Central memory CD4-positive, alpha-beta T cell (primary cell): ENCODE results near the gene PPP1R16B.

Experiments used
- DNase-seq: peaks from one replicate; pipeline ENCODE4 v3.0.0; 2022

PPP1R16B gene

DNA sequence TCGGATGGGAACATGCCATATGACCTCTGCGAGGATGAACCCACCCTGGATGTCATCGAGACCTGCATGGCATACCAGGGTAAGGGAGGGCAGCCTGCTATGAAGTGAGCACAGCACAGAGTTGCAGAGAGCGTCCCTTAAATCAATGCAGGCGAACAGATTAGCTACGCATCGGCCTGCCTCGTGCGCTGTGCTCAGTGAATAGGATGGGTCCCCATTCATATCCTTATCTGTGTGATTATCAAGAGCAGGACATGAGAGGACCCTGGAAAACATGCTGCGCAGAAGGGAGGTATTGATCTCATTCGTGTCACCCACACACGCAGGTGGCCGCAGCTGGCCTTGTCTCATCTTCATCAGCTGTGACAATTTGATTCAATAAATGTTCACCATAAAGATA lies 95.1 kb downstream of the PPP1R16B start:
- no peak for DNase-seq

DNA sequence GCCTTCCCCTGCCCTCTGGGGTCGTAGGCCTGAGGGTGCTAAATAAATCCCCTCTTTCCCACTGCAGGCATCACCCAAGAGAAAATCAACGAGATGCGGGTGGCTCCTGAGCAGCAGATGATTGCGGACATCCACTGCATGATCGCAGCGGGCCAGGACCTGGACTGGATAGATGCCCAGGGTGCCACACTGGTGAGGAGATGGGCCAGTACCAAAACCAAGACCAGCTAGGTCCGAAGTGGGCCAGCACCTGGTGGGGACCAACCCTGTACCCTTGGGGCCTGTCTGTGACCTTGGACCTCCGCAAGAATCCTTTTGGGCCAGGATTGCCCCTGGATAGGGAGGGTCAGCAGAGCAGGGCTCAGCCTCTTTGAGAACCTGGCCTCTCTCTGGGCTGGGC lies 97.1 kb downstream of the PPP1R16B start:
- DNase-seq: no peak

DNA sequence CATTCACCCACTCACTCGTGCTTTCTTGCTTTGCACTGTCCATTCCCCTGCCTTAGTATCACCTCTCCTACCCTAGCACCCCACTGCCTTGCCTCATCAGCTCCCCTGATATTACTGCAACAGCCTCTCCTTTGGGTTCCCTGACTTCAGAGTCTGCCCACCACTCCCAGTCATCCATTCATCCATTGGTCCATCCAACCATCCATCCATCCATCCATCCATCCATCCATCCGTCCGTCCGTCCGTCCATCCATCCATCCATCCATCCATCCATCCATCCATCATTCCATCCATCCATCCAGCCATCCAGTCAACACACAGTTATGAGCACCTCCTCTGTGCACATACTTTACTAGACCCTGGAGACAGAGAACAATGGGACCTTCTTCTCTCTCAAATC lies 97.8 kb downstream of the PPP1R16B start:
- DNase-seq: no peak

DNA sequence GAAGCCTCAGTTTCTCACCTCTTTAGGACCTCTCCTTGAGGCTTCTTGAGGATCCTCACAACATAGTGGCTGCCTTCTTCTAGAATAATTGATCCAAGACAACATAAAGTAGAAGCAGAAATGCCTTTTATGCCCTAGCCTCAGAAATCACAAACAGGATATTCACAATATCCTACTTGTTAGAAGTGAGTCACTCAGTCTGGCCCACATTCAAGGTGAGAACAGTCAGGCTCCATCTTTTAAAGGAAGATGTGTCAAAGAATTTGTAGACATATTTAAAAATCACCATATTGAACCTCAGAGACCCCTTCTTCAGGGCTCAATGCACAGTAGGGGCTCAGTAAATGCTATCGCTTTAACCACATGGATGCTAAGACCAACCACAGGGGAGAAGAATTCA lies 99.9 kb downstream of the PPP1R16B start:
- no peak for DNase-seq

DNA sequence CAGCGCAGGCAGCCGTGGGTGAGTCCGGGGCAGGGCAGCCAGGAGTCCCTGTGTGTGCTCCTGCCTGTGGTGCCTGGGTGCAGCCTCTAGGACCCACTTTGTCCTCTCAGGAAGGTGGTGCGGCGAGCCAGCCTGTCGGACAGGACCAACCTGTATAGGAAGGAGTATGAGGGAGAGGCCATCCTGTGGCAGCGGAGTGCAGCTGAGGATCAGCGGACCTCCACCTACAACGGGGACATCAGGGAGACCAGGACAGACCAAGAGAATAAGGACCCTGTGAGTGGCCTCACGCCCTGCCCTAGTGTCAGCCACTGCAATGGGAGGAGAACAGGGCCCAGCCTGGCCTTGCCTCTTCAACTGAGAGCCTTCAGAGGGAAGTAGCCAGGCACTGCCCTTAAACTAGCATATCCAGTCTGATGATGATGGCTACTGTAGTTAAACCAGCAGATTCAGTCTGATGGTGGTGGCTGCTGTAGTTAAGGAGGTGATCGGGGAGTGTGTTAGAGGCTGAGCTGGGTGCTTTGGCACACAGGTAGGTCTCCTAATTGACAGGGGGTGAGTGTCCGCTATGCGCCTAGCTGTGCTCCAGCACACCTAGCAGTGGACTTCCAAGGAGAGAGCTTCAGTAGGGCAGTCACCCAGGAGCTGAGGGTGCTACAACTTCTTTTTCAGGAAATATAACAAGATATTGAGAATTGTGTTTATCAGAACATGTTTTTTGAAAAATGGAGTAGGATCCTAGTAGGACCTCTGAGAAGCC lies 102.6 kb downstream of the PPP1R16B start:
- no peak for DNase-seq

DNA sequence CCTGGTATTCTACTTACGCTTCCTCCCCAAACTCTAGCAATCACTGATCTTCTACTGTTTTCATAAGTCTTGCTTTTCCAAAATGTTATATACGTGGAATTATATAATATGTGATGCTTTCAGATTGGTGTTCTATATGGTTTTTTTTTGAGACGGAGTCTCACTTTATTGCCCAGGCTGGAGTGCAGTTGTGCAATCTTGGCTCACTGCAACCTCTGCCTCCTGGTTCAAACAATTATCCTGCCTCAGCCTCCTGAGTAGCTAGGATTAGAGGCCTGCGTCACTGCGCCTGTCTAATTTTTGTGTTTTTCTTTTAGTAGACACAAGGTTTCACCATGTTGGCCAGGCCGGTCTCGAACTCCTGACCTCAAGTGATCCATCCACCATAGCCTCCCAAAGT lies 109.9 kb downstream of the PPP1R16B start:
- DNase-seq: no peak

DNA sequence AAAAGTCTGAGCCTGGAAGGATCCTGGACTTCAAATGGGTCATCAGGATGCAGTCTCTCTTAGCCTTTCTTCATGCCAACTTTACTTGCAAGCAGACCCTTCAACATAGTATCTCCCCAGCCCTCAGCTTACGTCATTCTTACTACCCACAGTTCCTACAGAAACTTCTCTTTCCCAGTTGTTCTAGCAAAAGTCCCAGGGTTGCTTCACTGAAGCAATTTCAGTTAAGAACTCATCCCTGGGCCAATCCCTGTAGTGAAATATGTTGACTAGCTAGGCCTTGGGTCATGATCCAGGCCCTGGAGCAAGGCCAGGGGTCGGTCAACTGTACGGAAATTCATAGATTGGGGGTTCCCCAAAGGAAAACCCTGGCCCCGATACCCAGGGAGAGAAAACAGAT lies 112.2 kb downstream of the PPP1R16B start:
- no peak for DNase-seq

DNA sequence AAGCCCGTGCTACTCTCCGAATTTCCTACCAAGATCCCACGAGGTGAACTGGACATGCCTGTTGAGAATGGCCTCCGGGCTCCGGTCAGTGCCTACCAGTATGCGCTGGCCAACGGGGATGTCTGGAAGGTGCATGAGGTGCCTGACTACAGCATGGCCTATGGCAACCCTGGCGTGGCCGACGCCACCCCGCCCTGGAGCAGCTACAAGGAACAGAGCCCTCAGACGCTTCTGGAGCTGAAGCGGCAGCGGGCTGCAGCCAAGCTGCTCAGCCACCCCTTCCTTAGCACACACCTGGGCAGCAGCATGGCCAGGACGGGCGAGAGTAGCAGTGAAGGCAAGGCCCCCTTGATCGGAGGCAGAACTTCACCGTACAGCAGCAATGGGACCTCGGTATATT lies 112.7 kb downstream of the PPP1R16B start:
- no peak for DNase-seq

DNA sequence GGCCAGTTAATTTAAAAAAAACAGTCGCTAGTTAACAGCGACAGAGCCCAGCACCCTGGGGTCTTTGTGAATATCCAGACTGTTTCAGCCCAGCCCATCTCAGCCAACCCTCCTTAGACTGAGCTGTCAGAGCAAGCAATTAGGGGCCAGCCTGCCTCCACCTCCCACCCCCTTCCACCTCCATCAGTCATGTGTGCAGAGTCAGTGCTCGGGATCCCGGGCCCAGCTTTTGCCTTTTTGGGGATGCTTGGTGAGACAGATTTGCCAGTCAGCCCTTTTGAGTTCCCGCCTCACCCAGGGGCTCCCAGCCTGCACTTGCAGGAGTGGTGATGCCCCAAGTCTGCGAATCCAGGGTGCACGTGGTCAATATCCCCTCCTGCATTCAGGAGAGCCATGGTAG lies 114.2 kb downstream of the PPP1R16B start:
- no peak for DNase-seq

DNA sequence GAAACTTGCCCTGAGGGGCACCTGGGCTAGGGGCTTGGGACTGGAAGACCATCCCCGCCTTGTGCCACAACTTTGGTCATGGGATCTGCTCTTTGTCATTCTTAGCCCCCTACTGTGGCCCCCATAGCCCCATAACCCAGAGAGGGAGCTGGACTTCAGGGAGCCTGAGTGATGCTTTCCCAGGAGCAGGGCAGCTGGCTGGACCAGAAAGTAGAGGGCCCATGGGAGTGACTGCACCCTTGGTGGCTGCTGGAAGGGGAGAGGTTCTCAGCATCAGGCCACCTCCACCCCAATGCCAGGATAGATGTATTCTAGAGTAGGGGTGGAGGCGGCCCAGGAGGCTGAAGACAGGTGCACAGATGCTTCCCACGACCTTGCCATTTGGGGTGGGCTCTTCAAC lies 114.9 kb downstream of the PPP1R16B start:
- DNase-seq: no peak

DNA sequence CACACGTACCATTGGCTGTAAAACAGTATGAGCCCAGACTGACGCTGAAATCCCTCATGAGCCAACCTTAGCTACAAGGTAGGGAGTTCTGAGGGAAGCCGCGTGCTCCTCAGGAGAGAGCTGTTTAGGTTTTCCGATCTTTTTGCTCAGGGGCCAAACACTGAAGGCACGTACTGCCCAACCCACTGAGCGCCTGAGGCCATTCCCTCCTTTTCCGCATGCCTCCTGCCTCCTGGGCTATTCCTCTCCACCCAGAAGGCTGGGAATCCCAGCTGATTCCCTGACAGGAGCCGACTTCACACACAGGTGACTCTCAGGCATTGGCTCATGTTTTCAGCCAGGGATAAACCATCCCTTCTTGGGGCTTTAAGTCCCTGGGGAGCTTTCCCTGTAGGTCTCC lies 115.4 kb downstream of the PPP1R16B start:
- DNase-seq: no peak

DNA sequence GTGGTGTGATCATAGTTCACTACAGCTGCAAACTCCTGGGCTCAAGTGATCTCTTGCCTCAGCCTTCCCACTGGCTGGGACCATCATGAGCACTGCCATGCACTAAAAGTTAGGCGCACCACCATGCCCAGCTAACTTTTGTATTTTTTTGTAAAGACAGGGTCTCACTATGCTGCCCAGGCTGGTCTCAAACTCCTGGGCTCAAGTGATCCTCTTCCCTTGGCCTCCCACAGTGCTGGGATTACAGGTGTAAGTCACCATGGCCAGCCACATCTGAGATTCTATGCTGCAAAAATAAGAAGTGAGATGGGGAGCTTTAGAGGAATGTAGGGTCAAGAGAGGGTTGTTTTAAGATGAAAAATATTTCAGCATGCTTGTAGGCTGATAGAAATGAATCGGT lies 119.2 kb downstream of the PPP1R16B start:
- DNase-seq: no peak

DNA sequence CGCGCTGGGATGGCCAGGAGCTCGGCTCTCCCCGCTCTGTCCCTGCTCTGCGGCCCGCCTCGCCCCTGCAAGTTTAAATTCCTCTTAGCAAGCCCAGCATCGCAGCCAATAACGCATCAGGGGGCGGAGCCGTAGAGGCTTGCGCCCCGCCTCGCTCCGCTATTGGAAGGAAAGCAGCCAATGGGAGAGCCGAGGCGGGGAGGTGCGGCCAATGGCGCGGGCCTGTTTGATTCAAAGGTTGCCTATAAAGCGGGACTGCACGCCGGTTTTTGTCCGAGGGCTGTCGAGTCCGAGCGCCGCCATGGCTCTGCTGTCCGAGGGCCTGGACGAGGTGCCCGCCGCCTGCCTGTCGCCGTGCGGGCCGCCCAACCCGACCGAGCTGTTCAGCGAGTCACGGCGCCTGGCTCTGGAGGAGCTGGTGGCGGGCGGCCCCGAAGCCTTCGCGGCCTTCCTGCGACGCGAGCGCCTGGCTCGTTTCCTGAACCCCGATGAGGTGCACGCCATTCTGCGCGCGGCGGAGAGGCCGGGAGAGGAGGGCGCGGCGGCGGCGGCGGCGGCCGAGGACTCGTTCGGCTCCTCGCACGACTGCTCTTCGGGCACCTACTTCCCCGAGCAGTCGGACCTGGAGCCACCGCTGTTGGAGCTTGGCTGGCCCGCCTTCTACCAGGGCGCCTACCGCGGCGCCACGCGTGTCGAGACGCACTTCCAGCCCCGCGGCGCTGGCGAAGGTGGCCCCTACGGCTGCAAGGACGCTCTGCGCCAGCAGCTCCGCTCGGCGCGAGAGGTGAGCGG lies 120.8 kb downstream of the PPP1R16B start, which contains the start of gene FAM83D:
FAM83D (plus strand) TSS at position 276 of the 792 bp plus-strand sequence; CDS start at position 302, 26 bp downstream.
- peak; percentile 91 for DNase-seq

DNA sequence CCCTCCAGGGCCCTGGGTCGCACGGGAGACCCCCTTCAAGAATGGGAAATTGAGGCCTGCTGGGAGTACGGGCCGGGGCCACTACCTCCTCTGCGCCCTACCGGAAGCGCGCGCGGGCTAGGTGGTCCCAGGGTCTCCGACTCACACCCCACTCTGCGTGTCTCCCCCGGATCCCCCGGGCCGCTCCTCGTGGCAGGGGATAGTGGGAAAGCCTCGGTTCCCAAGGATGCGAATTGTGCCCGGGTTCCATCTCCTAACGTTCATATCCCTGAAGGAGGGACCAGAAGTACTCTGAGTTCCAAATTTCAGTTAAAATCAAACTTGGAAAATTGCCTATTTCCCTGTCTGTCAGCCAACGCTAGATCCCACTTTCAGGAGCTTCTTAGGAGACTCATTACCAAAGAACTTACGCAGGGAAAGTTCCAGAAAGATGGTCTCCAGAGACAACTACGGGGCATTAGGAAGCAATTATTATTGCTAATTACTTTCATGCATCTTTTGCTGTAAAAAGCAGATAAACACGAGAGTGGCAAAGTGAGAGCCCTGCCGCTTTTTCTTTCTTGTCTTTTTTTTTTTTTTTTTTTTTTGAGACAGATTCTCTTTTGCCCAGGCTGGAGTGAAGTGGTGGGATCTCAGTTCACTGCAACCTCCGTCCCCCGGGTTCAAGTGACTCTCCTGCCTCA lies 121.6 kb downstream of the PPP1R16B start:
- no peak for DNase-seq

DNA sequence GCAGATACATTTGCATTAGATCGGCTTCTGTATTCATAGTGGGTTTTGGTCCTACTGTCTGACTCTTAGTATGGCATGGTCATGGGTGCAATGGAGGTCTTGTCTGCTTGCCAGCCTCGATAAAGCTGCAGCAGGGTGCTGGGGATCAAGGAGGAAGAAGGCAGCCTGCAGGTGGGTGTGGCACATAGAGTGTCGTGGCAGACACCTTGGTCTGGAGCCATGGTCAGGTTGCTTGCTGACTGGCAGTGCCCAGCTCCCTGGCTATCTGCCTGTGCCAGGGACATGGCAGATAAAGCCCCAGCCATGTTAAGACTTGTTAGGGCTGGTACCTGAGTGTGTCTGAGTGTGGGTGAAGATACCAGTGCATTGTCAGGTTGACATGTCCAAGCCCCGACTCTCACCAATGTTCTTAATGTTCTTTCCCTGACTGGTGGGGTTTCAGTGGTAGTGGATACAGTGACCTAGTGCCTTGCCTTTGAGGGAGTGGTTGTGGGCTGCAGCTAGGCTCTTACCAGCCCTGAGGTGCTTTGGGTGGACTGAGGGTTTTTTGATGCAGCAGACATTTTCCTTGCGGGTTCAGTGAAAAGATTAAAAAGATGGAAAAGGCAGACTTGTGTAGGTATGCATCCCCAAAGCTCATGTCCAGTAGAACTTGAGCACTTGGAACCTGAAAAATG lies 122.5 kb downstream of the PPP1R16B start:
- DNase-seq: no peak

DNA sequence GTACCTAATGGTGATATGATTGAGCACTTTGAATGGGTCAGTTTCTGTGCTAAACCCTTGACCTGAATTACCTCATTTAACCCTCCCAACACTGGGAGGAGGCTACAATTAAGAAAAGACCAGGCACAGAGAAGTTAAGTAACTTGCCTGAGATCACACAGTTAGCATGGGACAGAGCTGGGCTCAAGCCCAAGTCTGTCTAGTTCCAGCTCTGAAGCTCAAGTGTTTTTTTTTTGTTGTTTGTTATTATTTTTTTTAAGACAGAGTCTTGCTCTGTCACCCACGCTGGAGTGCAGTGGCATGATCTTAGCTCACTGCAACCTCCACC lies 124.7 kb downstream of the PPP1R16B start:
- DNase-seq: no peak

DNA sequence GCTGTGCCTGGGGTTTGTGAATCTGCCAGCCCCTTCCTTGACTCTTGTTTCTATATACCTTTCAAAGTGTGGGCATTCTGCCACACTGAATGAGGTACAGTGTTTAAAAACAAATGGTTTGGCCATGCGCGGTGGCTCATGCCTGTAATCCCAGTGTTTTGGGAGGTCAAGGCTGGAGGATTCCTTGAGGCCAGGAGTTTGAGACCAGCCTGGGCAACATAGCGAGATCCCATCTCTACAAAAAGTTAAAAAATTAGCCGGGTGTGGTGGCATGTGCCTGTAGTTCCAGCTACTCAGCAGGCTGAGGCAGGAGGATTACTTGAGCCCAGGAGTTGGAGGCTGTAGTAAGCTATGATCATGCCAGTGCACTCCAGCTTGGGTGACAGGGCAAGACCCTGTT lies 126.5 kb downstream of the PPP1R16B start:
- no peak for DNase-seq

DNA sequence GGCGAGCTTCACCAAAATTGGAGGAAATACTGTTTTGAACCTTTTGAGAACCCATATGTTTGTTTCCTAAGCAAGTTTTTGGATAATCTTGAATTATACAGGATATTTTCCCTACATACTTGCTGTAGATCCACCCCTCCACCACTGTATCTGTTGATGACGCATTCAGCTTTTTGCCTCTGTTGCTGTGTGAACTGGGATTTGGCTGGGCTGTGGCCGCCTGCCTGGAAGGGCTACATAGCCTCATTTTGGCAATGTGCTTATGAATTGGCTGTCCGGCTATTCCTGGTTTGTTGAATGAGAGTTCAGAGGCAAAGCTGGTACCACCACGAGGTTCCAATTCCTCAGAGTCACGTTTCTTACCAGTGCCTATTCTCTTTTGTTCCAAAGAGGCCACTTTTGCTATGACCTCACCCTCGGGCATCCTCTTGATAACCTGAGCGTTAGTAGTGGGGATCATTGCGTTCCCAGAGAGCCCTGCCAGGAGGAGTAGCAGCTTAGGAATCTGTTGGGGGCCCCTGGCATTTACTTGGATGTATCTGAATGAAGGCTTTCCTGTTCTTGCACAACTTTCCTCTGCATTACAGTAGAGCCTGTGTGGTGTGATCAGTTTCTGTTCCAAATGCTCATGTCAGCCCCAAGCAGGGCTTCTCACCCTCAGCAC lies 127.1 kb downstream of the PPP1R16B start:
- no peak for DNase-seq

DNA sequence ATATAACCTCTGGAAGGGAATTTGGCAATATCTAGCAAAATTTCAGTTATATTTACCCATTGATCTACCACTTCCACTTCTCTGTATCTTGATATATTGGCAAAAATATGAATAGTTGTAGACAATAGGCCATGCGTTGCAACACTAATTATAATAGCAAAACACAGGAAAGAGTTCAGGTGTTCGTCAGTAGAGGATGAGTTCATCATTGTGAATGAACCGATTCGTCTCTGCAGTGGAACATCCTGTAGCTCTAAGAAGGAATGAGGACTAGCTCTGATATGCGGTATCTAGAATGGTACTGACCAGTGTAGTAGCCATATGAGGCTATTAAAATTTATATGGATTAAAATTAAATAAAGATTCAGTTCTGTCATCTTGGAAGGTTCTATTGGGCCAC lies 129.0 kb downstream of the PPP1R16B start:
- DNase-seq: no peak

DNA sequence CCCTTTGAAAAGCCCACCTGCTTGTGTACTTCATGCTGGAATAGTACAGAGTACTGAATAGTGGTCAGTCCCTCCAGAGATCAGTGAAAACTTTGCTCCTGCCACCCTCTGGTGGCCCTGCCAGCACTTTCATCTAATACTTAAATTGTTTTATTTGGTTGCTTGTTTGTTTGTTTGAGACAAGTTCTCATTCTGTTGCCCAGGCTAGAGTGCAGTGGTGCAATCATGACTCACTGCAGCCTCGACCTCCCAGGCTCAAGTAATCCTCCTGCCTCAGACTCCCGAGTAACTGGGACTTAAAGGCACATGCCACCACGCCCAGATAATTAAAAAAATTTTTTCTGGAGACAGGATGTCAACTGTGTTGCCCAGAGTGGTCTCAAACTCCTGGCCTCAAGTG lies 129.8 kb downstream of the PPP1R16B start:
- no peak for DNase-seq

DNA sequence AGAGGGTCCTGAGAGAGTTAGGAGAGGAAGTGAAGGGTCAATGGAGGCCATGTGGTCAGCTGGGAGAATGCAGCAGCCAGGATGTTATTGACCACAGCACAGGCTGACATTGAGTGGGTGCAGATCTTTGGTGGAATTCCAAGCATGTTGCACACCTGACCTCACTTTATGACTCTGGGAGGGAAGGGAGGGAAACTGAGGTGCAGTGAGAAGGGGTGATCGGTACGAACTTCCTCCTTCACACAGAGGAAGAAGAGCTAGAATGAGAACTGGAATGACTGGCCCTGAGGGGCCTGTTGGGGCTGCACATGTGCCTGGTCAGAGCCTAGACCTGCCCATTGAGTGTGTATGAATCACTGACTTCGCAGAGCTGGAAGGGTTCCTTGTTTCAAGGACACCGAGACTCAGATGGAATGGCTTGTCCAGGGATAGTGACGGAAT lies 130.5 kb downstream of the PPP1R16B start:
- DNase-seq: no peak

DNA sequence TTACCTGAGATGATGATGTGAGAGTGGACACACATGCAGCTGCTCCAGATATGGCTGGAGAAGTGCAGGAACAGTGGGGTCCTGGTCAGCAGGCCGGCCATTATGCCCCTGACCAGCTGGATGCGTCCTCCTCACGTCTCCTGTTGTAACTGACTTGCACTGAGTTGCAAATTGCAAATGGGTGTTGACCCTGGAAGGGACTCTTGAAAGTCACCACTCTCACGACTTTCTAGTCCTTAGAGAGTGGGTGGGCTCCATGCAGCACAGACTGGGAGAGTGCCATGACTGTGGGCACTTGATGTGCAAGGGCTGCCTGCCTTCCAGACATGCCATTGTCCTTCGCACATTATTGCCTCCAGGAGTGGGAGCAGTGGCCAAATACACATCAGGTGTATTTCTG lies 131.5 kb downstream of the PPP1R16B start:
- DNase-seq: no peak
